Measurements from ENCODE around the gene CIB4. TPM values are rescaled to one million over a fixed set of nuclear protein-coding genes. Genes with fewer than 3 reads are reported as not detected.

CIB4 gene
- total RNA-seq, 1 experiment from 2014 or later: not detected

DNA sequence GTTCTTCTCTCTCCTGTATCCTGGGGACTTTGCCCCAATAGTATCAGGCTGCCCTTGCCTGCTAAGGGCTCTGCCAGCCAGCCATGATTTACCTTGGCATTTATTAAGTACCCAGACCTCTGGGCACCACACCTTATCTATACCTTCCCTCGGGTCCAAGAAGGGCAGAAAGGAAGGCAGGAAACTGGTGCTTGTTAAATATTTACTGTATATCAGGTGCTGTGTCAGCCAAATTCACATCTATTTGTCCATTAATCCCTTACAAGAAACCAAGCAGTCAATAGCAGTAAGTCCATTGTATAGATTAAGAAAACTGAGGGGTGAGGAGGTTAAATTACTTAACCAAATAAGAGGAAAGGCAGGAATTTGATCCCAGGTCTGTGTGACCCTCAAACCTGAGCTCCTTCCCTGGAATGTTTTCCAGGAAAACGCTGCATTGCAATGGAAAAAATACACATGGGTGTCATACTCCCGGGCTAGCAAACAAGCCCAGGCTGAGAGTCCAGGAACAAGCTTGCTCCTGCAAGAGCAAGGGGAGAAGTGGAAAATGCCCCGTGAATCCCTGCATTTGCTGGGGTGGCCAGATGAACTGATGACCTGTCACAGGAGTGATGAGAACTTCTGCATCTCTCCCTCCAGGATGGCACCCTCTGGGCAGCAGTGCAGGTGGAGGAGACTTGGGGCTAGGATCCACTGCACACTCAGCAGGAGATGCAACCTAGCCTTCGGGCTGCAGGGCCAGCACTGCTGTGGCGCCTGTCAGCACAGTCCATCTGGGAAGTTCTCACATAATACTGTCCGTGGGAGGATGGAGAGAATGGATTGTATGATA, 30.4 kb downstream of the CIB4 start:
- H3K4me1 Mint-ChIP-seq (ENCODE audit: low read depth, unreplicated experiment): peaks cover 31% of the 10 kb centered on the region
- peaks cover 21% of the 10 kb centered on the region for H3K4me1 ChIP-seq
- H3K9me3 Mint-ChIP-seq (ENCODE audit: unreplicated experiment): no peaks in the 10 kb centered on the region

GRCh38 chr2:26609839-26610277, 31.3 kb downstream of the CIB4 start:
- TF ChIP-seq CTCF (IDR thresholded peaks at IDR 0.05; ENCODE audit: insufficient read depth in 1 of 2, low read depth in 1 of 2, low read length in 1 of 2, severe bottlenecking in 1 of 2, unreplicated experiment in 1 of 2): no peak
- Histone ChIP-seq H3K4me3 (ENCODE audit: low read depth, low read length) (no peak overlapping the region), H3K9me3 (no peaks in the 10 kb centered on the region), H3K27me3 (replicated peaks; ENCODE audit: control insufficient read depth, insufficient read depth, low read length) (no peaks in the 10 kb centered on the region), H3K4me1 (peaks cover 22% of the 10 kb centered on the region), H3K36me3 (ENCODE audit: control insufficient read depth, insufficient read depth, low read length) (no peaks in the 10 kb centered on the region)
- ChIA-PET POLR2A (interaction anchor here (0.7 kb wide), 1 partner anchor 177 kb away, joined by 3 read pairs; no protein-coding TSS in a partner anchor), CTCF (no interaction called here)
- intact Hi-C loops (cut with micrococcal nuclease; ENCODE audit: unreplicated experiment): loop anchor here (5.0 kb wide), 2 partner anchors 32 to 77 kb away; partner anchors contain the start of gene CIB4
- H3K27ac Mint-ChIP-seq (ENCODE audit: unreplicated experiment): no peak overlapping the region
- no peak overlapping the region for H3K4me3 Mint-ChIP-seq (ENCODE audit: unreplicated experiment)
- H3K4me1 Mint-ChIP-seq (ENCODE audit: low read depth, unreplicated experiment): peaks cover 35% of the 10 kb centered on the region
- H3K9me3 Mint-ChIP-seq (ENCODE audit: unreplicated experiment): no peaks in the 10 kb centered on the region
- no peak for DNase-seq
- H3K36me3 Mint-ChIP-seq (ENCODE audit: insufficient read depth, unreplicated experiment): no peaks in the 10 kb centered on the region
- no TSS peak for BruUV-seq (replicated peaks)
- no peaks in the 10 kb centered on the region for H3K27me3 Mint-ChIP-seq (ENCODE audit: insufficient read depth, unreplicated experiment)

More for the DNA sequence above, 30.4 kb downstream of the CIB4 start:
- intact Hi-C loops (cut with micrococcal nuclease; ENCODE audit: unreplicated experiment): no loop called here
- DNase-seq: no peak
- Histone ChIP-seq H3K27me3 (replicated peaks; ENCODE audit: control insufficient read depth, insufficient read depth, low read length) (no peaks in the 10 kb centered on the region), H3K9me3 (no peaks in the 10 kb centered on the region), H3K4me3 (ENCODE audit: low read depth, low read length) (no peak overlapping the region), H3K36me3 (ENCODE audit: control insufficient read depth, insufficient read depth, low read length) (no peaks in the 10 kb centered on the region)
- H3K4me3 Mint-ChIP-seq (ENCODE audit: unreplicated experiment): no peak overlapping the region
- no TSS peak for BruUV-seq (replicated peaks)
- CTCF ChIA-PET: no interaction called here
- no peaks in the 10 kb centered on the region for H3K27me3 Mint-ChIP-seq (ENCODE audit: insufficient read depth, unreplicated experiment)
- no peak overlapping the region for H3K27ac Mint-ChIP-seq (ENCODE audit: unreplicated experiment)
- TF ChIP-seq CTCF (IDR thresholded peaks at IDR 0.05; ENCODE audit: insufficient read depth in 1 of 2, low read depth in 1 of 2, low read length in 1 of 2, severe bottlenecking in 1 of 2, unreplicated experiment in 1 of 2): no peak
- POLR2A ChIA-PET: no interaction called here
- no peaks in the 10 kb centered on the region for H3K36me3 Mint-ChIP-seq (ENCODE audit: insufficient read depth, unreplicated experiment)

DNA sequence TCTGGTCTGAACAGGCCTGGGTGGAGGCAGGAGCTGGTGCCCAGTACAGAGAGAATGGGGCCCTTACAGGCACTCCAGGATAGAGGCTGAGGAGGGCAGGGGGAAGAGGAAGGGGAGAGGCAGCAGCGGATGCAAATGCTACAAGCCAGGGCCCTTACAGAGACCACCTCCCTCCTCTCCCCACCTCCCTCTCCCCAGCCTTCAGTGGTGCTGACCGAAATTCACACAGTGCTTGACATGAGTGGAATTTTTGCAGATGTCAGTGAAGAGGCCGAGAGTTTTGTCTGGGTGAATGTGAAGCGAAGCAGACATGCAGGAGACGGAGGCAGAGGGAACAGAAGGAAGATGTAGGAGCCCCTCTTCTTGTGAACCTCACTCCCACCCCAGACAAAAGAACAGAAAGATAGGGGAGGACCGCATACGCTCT, 31.9 kb downstream of the CIB4 start:
- peak overlapping the region; percentile 1 for H3K27ac Mint-ChIP-seq (ENCODE audit: unreplicated experiment)
- Histone ChIP-seq H3K4me1 (peaks cover 22% of the 10 kb centered on the region), H3K4me3 (ENCODE audit: low read depth, low read length) (no peak overlapping the region), H3K27me3 (replicated peaks; ENCODE audit: control insufficient read depth, insufficient read depth, low read length) (no peaks in the 10 kb centered on the region), H3K36me3 (ENCODE audit: control insufficient read depth, insufficient read depth, low read length) (no peaks in the 10 kb centered on the region), H3K9me3 (no peaks in the 10 kb centered on the region)
- ChIA-PET CTCF (interaction anchor here (0.6 to 0.7 kb wide), 2 partner anchors 15 to 145 kb away, joined by 4 to 6 read pairs; no protein-coding TSS in a partner anchor), POLR2A (no interaction called here)
- no peak for TF ChIP-seq CTCF (IDR thresholded peaks at IDR 0.05; ENCODE audit: insufficient read depth in 1 of 2, low read depth in 1 of 2, low read length in 1 of 2, severe bottlenecking in 1 of 2, unreplicated experiment in 1 of 2)
- no TSS peak for BruUV-seq (replicated peaks)
- H3K36me3 Mint-ChIP-seq (ENCODE audit: insufficient read depth, unreplicated experiment): no peaks in the 10 kb centered on the region
- no peaks in the 10 kb centered on the region for H3K9me3 Mint-ChIP-seq (ENCODE audit: unreplicated experiment)
- H3K27me3 Mint-ChIP-seq (ENCODE audit: insufficient read depth, unreplicated experiment): no peaks in the 10 kb centered on the region
- DNase-seq: no peak
- no peak overlapping the region for H3K4me3 Mint-ChIP-seq (ENCODE audit: unreplicated experiment)
- peaks cover 35% of the 10 kb centered on the region for H3K4me1 Mint-ChIP-seq (ENCODE audit: low read depth, unreplicated experiment)
- intact Hi-C loops (cut with micrococcal nuclease; ENCODE audit: unreplicated experiment): loop anchor here (5.0 kb wide), 2 partner anchors 33 to 78 kb away; partner anchors contain the start of gene CIB4

All from Caco-2 (cell line).